Ishikawa (cell line): ENCODE data around the gene CCDC97.

ENCODE experiments used
- CEBPB ChIP-seq: IDR thresholded peaks from 2 replicates; pipeline ENCODE4 v1.6.1; 2012
- EGR1 ChIP-seq: IDR thresholded peaks from 2 replicates; pipeline ENCODE4 v1.6.1; 2012
- EP300 ChIP-seq: IDR thresholded peaks from 2 replicates; pipeline ENCODE4 v1.6.1; 2012; ENCODE audit warnings: borderline replicate concordance
- FOXM1 ChIP-seq: IDR thresholded peaks from 2 replicates; pipeline ENCODE4 v1.6.1; 2012; ENCODE audit warnings: low read depth, borderline replicate concordance
- MAX ChIP-seq: IDR thresholded peaks from 2 replicates; pipeline ENCODE4 v1.6.1; 2012
- NFIC ChIP-seq: IDR thresholded peaks from 2 replicates; pipeline ENCODE4 v1.6.1; 2012
- REST ChIP-seq: IDR thresholded peaks from 2 replicates; pipeline ENCODE4 v1.6.1; 2012; ENCODE audit warnings: low read depth, mild to moderate bottlenecking
- TAF1 ChIP-seq: IDR thresholded peaks from 2 replicates; pipeline ENCODE4 v1.6.1; 2012; ENCODE audit warnings: low read depth, mild to moderate bottlenecking
- TEAD4 ChIP-seq: IDR thresholded peaks from 2 replicates; pipeline ENCODE4 v1.6.1; 2012
- USF1 ChIP-seq: IDR thresholded peaks from 2 replicates; pipeline ENCODE4 v1.6.1; 2012
- YY1 ChIP-seq: IDR thresholded peaks from 2 replicates; pipeline ENCODE4 v1.6.1; 2012; ENCODE audit warnings: low read depth

GRCh38 chr19:41300555-41300954, 9.4 kb upstream of the CCDC97 start:
- TF ChIP-seq TAF1 (no peak), REST (no peak), MAX (no peak), EP300 (no peak), FOXM1 (no peak), TEAD4 (no peak), EGR1 (no peak), NFIC (no peak), YY1 (no peak), USF1 (no peak), CEBPB (no peak)
